Amniotic stem cell (primary cell): ENCODE measurements around the gene PHOX2A.
"Not testable (repeated sequence)": the region's sequence is repeated elsewhere in the genome, so short reads cannot be mapped to it uniquely, and the experiment has no call there.

Experiments
- DNase-seq: peaks from one replicate; lab custom pipeline; 2025; lab: John Stamatoyannopoulos, UW

Gene PHOX2A

GRCh38 chr11:72222106-72222891 lies 21.7 kb downstream of the PHOX2A start:
- no peak for DNase-seq

- no peak for DNase-seq
Measured at GRCh38 chr11:72221386-72222075, 22.4 kb downstream of the PHOX2A start.

- no peak for DNase-seq
Measured at GRCh38 chr11:72220696-72221363, 23.1 kb downstream of the PHOX2A start.

- DNase-seq, result no peak
Measured at GRCh38 chr11:72218251-72218745, 25.7 kb downstream of the PHOX2A start.

- no peak for DNase-seq
Measured at GRCh38 chr11:72217841-72218240, 26.1 kb downstream of the PHOX2A start.

GRCh38 chr11:72216638-72217037 lies 27.3 kb downstream of the PHOX2A start, which contains the start of gene FOLR2:
TSS of gene FOLR2 (plus strand) at chr11:72216794. CDS start at chr11:72218585, 1,791 bp downstream.
- no peak for DNase-seq

GRCh38 chr11:72209101-72209500 lies 34.9 kb downstream of the PHOX2A start:
- DNase-seq, result no peak

- no peak for DNase-seq
Measured at GRCh38 chr11:72208281-72208680, 35.7 kb downstream of the PHOX2A start.

- not testable (repeated sequence) for DNase-seq
Measured at GRCh38 chr11:72206794-72207193, 37.2 kb downstream of the PHOX2A start.

GRCh38 chr11:72204886-72205285 lies 39.1 kb downstream of the PHOX2A start:
- DNase-seq, result no peak

- no peak for DNase-seq
Measured at GRCh38 chr11:72203163-72203562, 40.8 kb downstream of the PHOX2A start.

- DNase-seq, result no peak
Measured at GRCh38 chr11:72202571-72202970, 41.4 kb downstream of the PHOX2A start.

GRCh38 chr11:72201445-72201844 lies 42.5 kb downstream of the PHOX2A start:
- DNase-seq, result not testable (repeated sequence)

GRCh38 chr11:72195518-72196270 lies 48.3 kb downstream of the PHOX2A start:
- no peak for DNase-seq

- DNase-seq, result no peak
Measured at GRCh38 chr11:72191961-72192381, 52.0 kb downstream of the PHOX2A start, which contains the start of gene FOLR1. TSS of gene FOLR1 (plus strand) at chr11:72192140. CDS start at chr11:72192174, 34 bp downstream.

- no peak for DNase-seq
Measured at GRCh38 chr11:72190631-72191071, 53.3 kb downstream of the PHOX2A start.

- no peak for DNase-seq
Measured at GRCh38 chr11:72189455-72190250, 54.3 kb downstream of the PHOX2A start.
